Astrocyte of the spinal cord (primary cell): ENCODE measurements around the gene TMEM234.

Source experiments
- DNase-seq: peaks from one replicate; pipeline ENCODE4 v3.0.0; 2011; ENCODE audit warnings: low read depth, low spot score
- H3K4me3 ChIP-seq: 2 replicates; pipeline ENCODE4 v1.5.1; 2011; ENCODE audit warnings: low read depth, mild to moderate bottlenecking, low read length, moderate library complexity
- in situ Hi-C: cut with HindIII; loops from 2 replicates; pipeline ENCODE4 v1.10.0; 2017; ENCODE audit warnings: low sequenced_read_pairs
- TF ChIP-seq, protein P1 (sequence below): IDR thresholded peaks from 2 replicates; pipeline ENCODE4 v1.5.1; 2012; ENCODE audit warnings: low read depth, mild to moderate bottlenecking, low read length, inconsistent platforms

Gene TMEM234

DNA sequence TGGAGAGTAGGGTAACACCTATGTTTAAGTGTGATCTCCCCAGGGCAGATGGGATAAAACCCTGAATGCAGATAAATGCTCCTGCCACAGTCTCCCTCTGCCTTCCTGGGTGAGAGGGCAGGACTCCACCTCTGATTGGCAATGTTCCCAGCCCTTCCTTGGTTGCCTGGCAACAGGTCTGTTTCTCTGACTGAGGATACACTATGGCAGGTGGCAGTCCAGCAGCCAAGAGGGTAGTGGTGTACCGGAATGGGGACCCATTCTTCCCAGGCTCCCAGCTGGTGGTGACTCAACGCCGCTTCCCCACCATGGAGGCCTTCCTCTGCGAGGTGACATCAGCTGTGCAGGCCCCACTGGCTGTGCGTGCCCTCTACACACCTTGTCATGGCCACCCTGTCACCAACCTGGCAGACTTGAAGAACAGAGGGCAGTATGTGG lies 13.2 kb downstream of the TMEM234 start, which contains the start of gene DCDC2B:
Gene DCDC2B, plus strand, starts transcription at position 199 of the 438 bp plus-strand sequence. Its CDS starts 5 bp downstream, at position 204.
- DNase-seq: peak; percentile 60
- TF ChIP-seq, protein P1, sequence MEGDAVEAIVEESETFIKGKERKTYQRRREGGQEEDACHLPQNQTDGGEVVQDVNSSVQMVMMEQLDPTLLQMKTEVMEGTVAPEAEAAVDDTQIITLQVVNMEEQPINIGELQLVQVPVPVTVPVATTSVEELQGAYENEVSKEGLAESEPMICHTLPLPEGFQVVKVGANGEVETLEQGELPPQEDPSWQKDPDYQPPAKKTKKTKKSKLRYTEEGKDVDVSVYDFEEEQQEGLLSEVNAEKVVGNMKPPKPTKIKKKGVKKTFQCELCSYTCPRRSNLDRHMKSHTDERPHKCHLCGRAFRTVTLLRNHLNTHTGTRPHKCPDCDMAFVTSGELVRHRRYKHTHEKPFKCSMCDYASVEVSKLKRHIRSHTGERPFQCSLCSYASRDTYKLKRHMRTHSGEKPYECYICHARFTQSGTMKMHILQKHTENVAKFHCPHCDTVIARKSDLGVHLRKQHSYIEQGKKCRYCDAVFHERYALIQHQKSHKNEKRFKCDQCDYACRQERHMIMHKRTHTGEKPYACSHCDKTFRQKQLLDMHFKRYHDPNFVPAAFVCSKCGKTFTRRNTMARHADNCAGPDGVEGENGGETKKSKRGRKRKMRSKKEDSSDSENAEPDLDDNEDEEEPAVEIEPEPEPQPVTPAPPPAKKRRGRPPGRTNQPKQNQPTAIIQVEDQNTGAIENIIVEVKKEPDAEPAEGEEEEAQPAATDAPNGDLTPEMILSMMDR: no peak
- in situ Hi-C loops: no loop called here
- no peak within 1 kb of the TSS for H3K4me3 ChIP-seq

DNA sequence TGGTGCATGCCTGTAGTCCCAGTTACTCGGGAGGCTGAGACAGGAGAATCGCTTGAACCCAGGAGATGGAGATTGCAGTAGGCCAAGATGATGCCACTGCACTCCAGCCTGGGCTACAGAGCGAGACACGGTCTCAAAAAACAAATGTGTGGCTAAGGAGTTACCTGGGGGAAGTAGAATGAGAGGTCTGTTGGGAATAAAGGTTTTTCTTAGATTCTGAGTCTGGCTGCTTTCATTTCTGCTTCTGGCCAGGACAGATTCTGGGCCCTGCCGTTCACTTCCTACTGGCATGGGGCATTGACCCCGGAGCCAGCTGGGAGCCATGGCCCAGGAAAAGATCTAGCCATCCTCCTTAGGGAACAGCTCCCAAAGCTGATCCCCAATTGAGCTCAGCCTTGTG lies 13.7 kb downstream of the TMEM234 start:
- in situ Hi-C loops: no loop called here
- no peak for DNase-seq
- TF ChIP-seq, protein P1: no peak
- H3K4me3 ChIP-seq: no peak overlapping the region

DNA sequence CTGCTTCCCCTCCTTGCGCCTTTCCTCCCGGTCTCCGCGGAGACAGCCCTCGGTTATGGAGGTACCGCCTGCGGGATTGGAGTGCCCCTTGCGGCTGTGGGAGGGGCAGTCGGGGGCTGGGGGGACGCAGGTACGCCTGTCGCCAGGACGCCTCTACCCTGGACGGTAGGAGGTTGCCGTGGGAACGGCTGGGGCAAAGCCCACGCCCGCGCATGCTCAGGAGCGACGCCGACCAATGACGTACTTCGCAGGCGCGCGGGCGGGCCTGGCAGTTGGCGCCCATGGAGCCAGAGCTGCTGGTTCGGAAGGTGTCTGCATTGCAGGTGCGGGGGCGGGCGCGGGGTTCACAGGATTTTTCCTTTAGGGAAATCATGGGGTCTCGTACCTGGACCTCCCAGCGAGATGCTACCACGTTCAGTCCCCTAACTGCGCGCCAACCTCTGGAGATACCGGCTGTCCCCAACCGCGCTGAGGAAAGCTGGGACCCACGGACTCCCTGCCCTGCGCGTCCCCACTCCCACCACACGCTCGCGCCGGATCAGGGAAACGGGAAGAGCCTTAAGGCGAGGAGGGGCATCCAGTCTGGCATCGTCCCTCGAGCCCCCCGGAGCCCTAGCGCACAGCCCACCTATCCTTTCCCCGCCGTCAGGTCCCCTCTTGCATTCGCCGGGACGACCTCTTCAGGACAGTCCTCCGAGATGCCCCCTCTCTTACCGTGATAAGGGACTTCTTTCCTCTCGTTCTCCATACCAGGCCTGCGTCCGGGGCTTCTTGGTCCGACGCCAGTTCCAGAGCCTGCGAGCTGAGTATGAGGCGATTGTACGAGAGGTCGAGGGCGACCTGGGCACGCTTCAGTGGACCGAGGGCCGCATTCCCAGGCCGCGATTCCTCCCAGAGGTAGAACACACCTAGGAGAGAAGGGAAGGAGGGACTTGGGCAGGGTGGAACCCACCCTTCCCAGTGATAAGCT lies 16.5 kb downstream of the TMEM234 start, which contains the start of gene IQCC:
Gene IQCC, plus strand, starts transcription at position 271 of the 970 bp plus-strand sequence. Its CDS starts 11 bp downstream, at position 282.
- H3K4me3 ChIP-seq: peak within 1 kb of the TSS; percentile 82
- TF ChIP-seq, protein P1: no peak
- peak; percentile 78 for DNase-seq
- in situ Hi-C loops: no loop called here

DNA sequence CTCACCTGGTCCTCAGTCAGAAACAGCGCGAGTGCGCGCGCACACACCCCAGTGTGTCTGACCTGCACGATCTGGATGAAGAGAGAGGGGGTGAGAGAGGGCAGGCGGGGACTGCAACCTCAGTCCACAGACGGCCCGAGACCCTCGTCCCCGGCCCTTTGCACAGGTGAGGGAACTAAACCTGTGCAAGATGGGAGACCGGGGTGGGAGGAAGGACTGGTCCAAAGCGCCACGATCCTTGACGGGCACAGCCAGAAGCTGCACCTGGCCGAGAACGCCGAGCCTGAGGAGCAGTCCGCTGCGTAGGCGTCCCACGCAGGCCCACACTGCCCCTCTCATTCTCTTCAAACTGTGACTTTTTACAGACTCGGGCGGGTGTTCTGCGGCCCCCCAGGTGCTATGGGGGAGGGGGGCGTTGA lies 17.2 kb downstream of the TMEM234 start:
- in situ Hi-C loops: no loop called here
- no peak for DNase-seq
- peak overlapping the region; percentile 82 for H3K4me3 ChIP-seq
- TF ChIP-seq, protein P1: no peak

DNA sequence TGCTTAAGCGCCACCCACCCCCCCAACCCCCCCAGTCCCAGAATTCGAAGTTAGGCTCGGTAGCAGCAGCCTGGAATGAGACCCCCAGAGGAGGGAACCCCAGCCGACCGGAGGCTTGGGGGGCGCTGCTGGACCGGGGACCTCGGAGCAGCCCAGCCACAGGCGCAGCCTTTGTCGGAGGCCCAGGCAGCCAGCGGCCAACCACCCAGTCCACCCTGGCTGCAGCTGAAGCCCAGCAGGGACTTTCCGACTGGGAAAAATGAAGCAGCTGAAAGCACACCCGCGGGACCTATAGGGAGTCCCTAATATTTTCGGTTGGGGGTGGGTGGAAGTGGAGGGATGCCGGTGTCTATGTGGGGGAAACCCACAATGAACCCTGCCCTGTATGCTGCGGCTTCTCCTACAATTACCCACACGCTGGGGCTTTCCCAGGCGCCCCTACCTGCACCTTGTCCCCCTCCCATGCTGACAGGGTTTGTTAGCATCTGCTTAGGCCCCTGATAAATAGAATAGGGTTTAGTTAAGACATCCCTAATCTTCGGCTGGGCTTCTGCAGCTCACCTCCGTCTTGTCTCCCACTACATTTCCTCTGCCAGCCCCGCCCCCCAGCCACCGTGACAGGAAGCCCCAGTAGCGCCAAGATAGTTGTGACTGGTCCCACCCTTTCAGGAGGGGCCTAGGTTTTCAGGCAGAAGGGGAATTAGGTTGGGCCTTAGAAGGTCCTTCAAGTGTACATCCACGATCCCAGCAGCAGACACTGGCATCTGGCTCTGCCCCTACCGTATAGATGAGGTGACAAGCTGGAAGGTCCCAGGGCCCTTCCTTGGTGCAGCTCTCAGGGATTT lies 20.9 kb downstream of the TMEM234 start:
- peak overlapping the region; percentile 69 for H3K4me3 ChIP-seq
- TF ChIP-seq, protein P1: peak; percentile 8
- peak; percentile 66 for DNase-seq
- in situ Hi-C loops: no loop called here
